Heart left ventricle (tissue), 13 donors: ENCODE results near the gene SMKR1.

Source experiments
- CTCF ChIP-seq, 12 donors: fragments of 200-600 bp; sonication (generic) in 4 of 12; IDR thresholded peaks; one replicate each; pipeline versions ENCODE4 v1.5.0 to v1.8.0; 2018 to 2022; ENCODE audit warnings: antibody characterized with exemption in 12 of 12, mild to moderate bottlenecking in 5 of 12
- POLR2A ChIP-seq, 2 donors: fragments of 450-650 bp; IDR thresholded peaks; one replicate each; pipeline ENCODE4 v1.6.1; 2017; ENCODE audit warnings: antibody characterized with exemption in 2 of 2, mild to moderate bottlenecking in 2 of 2, moderate library complexity in 2 of 2
- donor health status: ischemic (EF 13 %, LVEDD 7.1; RV severe dilation, severe dysfunction).
- donor health status: DM: no; HTN: yes; CAD: no.
- donor health status: DM: no; HTN: no; CAD: no.
- donor health status: ischemic (EF 25% LVEDD 6.9; RV normal size, moderate dysfunction).
- donor health status: ischemic (EF 25% LVEDD 5.7; RV mildly dilated, moderate dysfunction).
- donor health status: ischemic (EF 35%, LVEDD 5.7; RV mildly dilated, moderate dysfunction).
- donor health status: nonischemic (EF 11% LVEDD 7.7; RV severe dilation, severe dysfunction).
- donor health status: DM: yes; HTN: yes; CAD: no.
- donor health status: PGD.
- donor health status: ischemic (EF 29% LVEDD 5.4; RV normal size, mild dysfunction).
- donor health status: nonischemic (EF 23%, LVEDD 6.1; RV moderate dilation, normal function).

GRCh38 chr7:129530795-129531391 lies 28.6 kb downstream of the SMKR1 start:
- TF ChIP-seq CTCF (IDR thresholded peaks at IDR 0.05) (no peak), POLR2A (IDR thresholded peaks at IDR 0.05) (no peak)
